HEK293T (cell line): Measurements from ENCODE around the gene BPIFB2.

Source experiments
- CTCF ChIA-PET: fragments of 350-600 bp; formaldehyde crosslinking; extraction: SDS; loops from one replicate; lab custom pipeline; 2021; ENCODE audit warnings: antibody characterized with exemption, inconsistent platforms; lab: Yijun Ruan, JAX
- POLR2A ChIA-PET: fragments of 350-600 bp; formaldehyde crosslinking; extraction: SDS; loops from one replicate; lab custom pipeline; 2020; ENCODE audit warnings: antibody characterized with exemption, inconsistent platforms; lab: Yijun Ruan, JAX
- DNase-seq: peaks from one replicate; pipeline ENCODE4 v3.0.0; 2012; ENCODE audit warnings: mixed read lengths; ENCODE audit errors: extremely low spot score
- ARNT ChIP-seq: fragments of 450-650 bp; IDR thresholded peaks from 2 replicates; pipeline ENCODE4 v1.6.1; 2017; ENCODE audit warnings: mild to moderate bottlenecking
- BHLHE40 ChIP-seq: fragments of 450-650 bp; IDR thresholded peaks from 2 replicates; pipeline ENCODE4 v1.6.1; 2016; ENCODE audit warnings: mild to moderate bottlenecking, moderate library complexity, borderline replicate concordance
- CTBP1 ChIP-seq: fragments of 450-650 bp; IDR thresholded peaks from 2 replicates; pipeline ENCODE4 v1.6.1; 2016; ENCODE audit warnings: borderline replicate concordance
- ELF4 ChIP-seq: fragments of 450-650 bp; IDR thresholded peaks from 2 replicates; pipeline ENCODE4 v1.6.1; 2017; ENCODE audit warnings: antibody characterized with exemption
- FOXA1 ChIP-seq: fragments of 450-650 bp; IDR thresholded peaks from 2 replicates; pipeline ENCODE4 v1.6.1; 2016; ENCODE audit warnings: mild to moderate bottlenecking
- FOXK2 ChIP-seq: fragments of 450-650 bp; IDR thresholded peaks from 2 replicates; pipeline ENCODE4 v1.6.1; 2016; ENCODE audit warnings: mild to moderate bottlenecking
- FOXM1 ChIP-seq: fragments of 450-650 bp; IDR thresholded peaks from 2 replicates; pipeline ENCODE4 v1.6.1; 2017; ENCODE audit warnings: mild to moderate bottlenecking, borderline replicate concordance
- HDGF ChIP-seq: fragments of 450-650 bp; IDR thresholded peaks from 2 replicates; pipeline ENCODE4 v1.6.1; 2017; ENCODE audit warnings: antibody characterized with exemption, borderline replicate concordance
- L3MBTL2 ChIP-seq: fragments of 450-650 bp; conservative IDR thresholded peaks from 2 replicates; pipeline ENCODE4 v1.6.1; 2016; ENCODE audit warnings: mild to moderate bottlenecking
- LEF1 ChIP-seq: fragments of 450-650 bp; IDR thresholded peaks from 2 replicates; pipeline ENCODE4 v1.6.1; 2017; ENCODE audit warnings: mild to moderate bottlenecking, borderline replicate concordance
- NFRKB ChIP-seq: fragments of 450-650 bp; IDR thresholded peaks from 2 replicates; pipeline ENCODE4 v1.6.1; 2016; ENCODE audit warnings: mild to moderate bottlenecking, moderate library complexity
- PKNOX1 ChIP-seq: fragments of 450-650 bp; IDR thresholded peaks from 2 replicates; pipeline ENCODE4 v1.6.1; 2016
- SP1 ChIP-seq: fragments of 450-650 bp; IDR thresholded peaks from 2 replicates; pipeline ENCODE4 v1.6.1; 2017
- SUZ12 ChIP-seq: fragments of 450-650 bp; IDR thresholded peaks from 2 replicates; pipeline ENCODE4 v1.6.1; 2016; ENCODE audit warnings: mild to moderate bottlenecking
- TARDBP ChIP-seq: fragments of 450-650 bp; IDR thresholded peaks from 2 replicates; pipeline ENCODE4 v1.6.1; 2016
- ZNF384 ChIP-seq: fragments of 450-650 bp; IDR thresholded peaks from 2 replicates; pipeline ENCODE4 v1.6.1; 2016

BPIFB2 gene

GRCh38 chr20:33054381-33054780, 46.9 kb downstream of the BPIFB2 start:
- TF ChIP-seq SUZ12, result no peak
- TF ChIP-seq HDGF, result no peak
- TF ChIP-seq ARNT, result no peak
- TF ChIP-seq ELF4, result no peak
- TF ChIP-seq ZNF384, result no peak
- TF ChIP-seq FOXA1, result no peak
- no peak for TF ChIP-seq FOXM1
- TF ChIP-seq FOXK2, result no peak
- no peak for TF ChIP-seq L3MBTL2
- CTCF ChIA-PET, result no interaction called here
- DNase-seq, result no peak
- POLR2A ChIA-PET, result no interaction called here

GRCh38 chr20:33054791-33055190, 47.3 kb downstream of the BPIFB2 start:
- ChIA-PET CTCF (no interaction called here), POLR2A (no interaction called here)
- TF ChIP-seq PKNOX1 (no peak), BHLHE40 (no peak), FOXA1 (no peak), HDGF (no peak), SUZ12 (no peak), FOXK2 (no peak), ZNF384 (no peak), LEF1 (no peak), L3MBTL2 (no peak), CTBP1 (no peak), NFRKB (no peak)
- DNase-seq, result no peak

- CTCF ChIA-PET, result no interaction called here
- no peak for DNase-seq
- TF ChIP-seq BHLHE40 (no peak), NFRKB (no peak), FOXA1 (no peak), L3MBTL2 (no peak), HDGF (no peak), ARNT (no peak), CTBP1 (no peak), TARDBP (no peak), ELF4 (no peak), ZNF384 (no peak)
- POLR2A ChIA-PET, result no interaction called here
Measured at GRCh38 chr20:33059136-33059535, 51.6 kb downstream of the BPIFB2 start.

- ChIA-PET CTCF (no interaction called here), POLR2A (no interaction called here)
- DNase-seq, result no peak
- TF ChIP-seq NFRKB (no peak), CTBP1 (no peak), LEF1 (no peak), TARDBP (no peak), BHLHE40 (no peak), ARNT (no peak), L3MBTL2 (no peak), FOXK2 (no peak), FOXA1 (no peak), SP1 (no peak), ZNF384 (no peak), HDGF (no peak), SUZ12 (no peak), FOXM1 (no peak)
Measured at GRCh38 chr20:33059741-33060390, 52.4 kb downstream of the BPIFB2 start.

- no peak for DNase-seq
- CTCF ChIA-PET, result no interaction called here
- TF ChIP-seq ZNF384, result no peak
- no peak for TF ChIP-seq NFRKB
- no peak for TF ChIP-seq TARDBP
- TF ChIP-seq FOXM1, result no peak
- TF ChIP-seq LEF1, result no peak
- no peak for TF ChIP-seq SUZ12
- no peak for TF ChIP-seq PKNOX1
- no peak for TF ChIP-seq FOXA1
- TF ChIP-seq BHLHE40, result no peak
- no peak for TF ChIP-seq ARNT
- TF ChIP-seq L3MBTL2, result no peak
- no peak for TF ChIP-seq CTBP1
- TF ChIP-seq ELF4, result no peak
- POLR2A ChIA-PET, result no interaction called here
Measured at GRCh38 chr20:33061658-33062028, 54.1 kb downstream of the BPIFB2 start.

- ChIA-PET CTCF (no interaction called here), POLR2A (no interaction called here)
- TF ChIP-seq SP1 (no peak), NFRKB (no peak), HDGF (no peak), CTBP1 (no peak), ARNT (no peak), L3MBTL2 (no peak), ELF4 (no peak), FOXM1 (no peak), ZNF384 (no peak), FOXA1 (no peak)
- no peak for DNase-seq
Measured at GRCh38 chr20:33062105-33062824, 54.8 kb downstream of the BPIFB2 start.

GRCh38 chr20:33062825-33063149, 55.3 kb downstream of the BPIFB2 start:
- ChIA-PET POLR2A (no interaction called here), CTCF (no interaction called here)
- no peak for DNase-seq
- no peak for TF ChIP-seq FOXM1
- TF ChIP-seq SUZ12, result no peak
- no peak for TF ChIP-seq CTBP1
- TF ChIP-seq NFRKB, result no peak
- TF ChIP-seq L3MBTL2, result no peak
- no peak for TF ChIP-seq PKNOX1
- TF ChIP-seq FOXA1, result no peak
- no peak for TF ChIP-seq LEF1
- TF ChIP-seq BHLHE40, result no peak
- TF ChIP-seq TARDBP, result no peak
